Peyer's patch (tissue), 4 donors: ENCODE data around the gene FAM174B. TPM values are rescaled to one million over a fixed set of nuclear protein-coding genes. Genes with fewer than 3 reads are reported as not detected.

Experiments used
- DNase-seq, 3 donors: peaks; one replicate each; pipeline ENCODE4 v3.0.0-alpha.2; 2017 to 2019
- H3K27ac ChIP-seq, 4 donors: fragments of 200-600 bp; sonication (generic); one replicate each; pipeline ENCODE4 v1.5.1; 2016 to 2019
- H3K27me3 ChIP-seq, 2 donors: fragments of 200-600 bp; sonication (generic); one replicate each; pipeline ENCODE4 v1.5.1; 2019
- H3K36me3 ChIP-seq, 3 donors: fragments of 200-600 bp; sonication (generic); one replicate each; pipeline ENCODE4 v1.5.1; 2016 to 2019
- H3K4me1 ChIP-seq, 4 donors: fragments of 200-600 bp; sonication (generic); one replicate each; pipeline ENCODE4 v1.5.1; 2016 to 2019
- H3K4me3 ChIP-seq, 4 donors: fragments of 200-600 bp; sonication (generic); 1 replicate in 3 of 4; 2 replicates in 1 of 4; pipeline ENCODE4 v1.5.1; 2016 to 2019; ENCODE audit warnings: mild to moderate bottlenecking in 1 of 4
- H3K9me3 ChIP-seq, 4 donors: fragments of 200-600 bp; sonication (generic); one replicate each; pipeline ENCODE4 v1.5.1; 2016 to 2019; ENCODE audit warnings: mild to moderate bottlenecking in 1 of 4
- CTCF ChIP-seq, 6 experiments: fragments of 450-650 bp in 4 of 6; fragments of 200-600 bp in 2 of 6; sonication (generic) in 1 of 6; IDR thresholded peaks; one replicate each; pipeline ENCODE4 v1.5.1; 2017 to 2019; ENCODE audit warnings: antibody characterized with exemption in 6 of 6, mild to moderate bottlenecking in 3 of 6, moderate library complexity in 1 of 6
- POLR2A ChIP-seq, 2 donors: fragments of 450-650 bp; IDR thresholded peaks; one replicate each; pipeline ENCODE4 v1.5.1; 2017; ENCODE audit warnings: antibody characterized with exemption in 2 of 2, mild to moderate bottlenecking in 2 of 2, moderate library complexity in 2 of 2
- total RNA-seq, 4 donors: library from RNA; depleted of rRNA; stranded (reverse); fragments of >200 nt; gene quantifications; one replicate each; pipeline ENCODE4 v1.1.0, GENCODE V29; 2016

FAM174B gene
- total RNA-seq = 10 to 100 TPM in 2 of 4 donors, 1 to 10 TPM in 2; 9.0 to 14.0 (median 11.4) TPM

- Histone ChIP-seq H3K27ac (peak within 1 kb of the TSS; percentile 38 to 67 (median 50)), H3K9me3 (no peaks in the 10 kb centered on the region), H3K4me1 (peaks cover 0 to 7% (median 0%) of the 10 kb centered on the region in 4 donors), H3K36me3 (no peaks in the 10 kb centered on the region), H3K27me3 (no peaks in the 10 kb centered on the region), H3K4me3 (peak within 1 kb of the TSS; percentile 34 to 62 (median 53))
- peak in 2 of 3 donors; percentile 56 to 77 for DNase-seq
- TF ChIP-seq CTCF (IDR thresholded peaks at IDR 0.05) = no peak
- peak in 1 of 2 donors; percentile 6 for TF ChIP-seq POLR2A (IDR thresholded peaks at IDR 0.05)
Observed at GRCh38 chr15:92655178-92655995, at the start of gene FAM174B. Gene FAM174B (minus strand): TSS chr15:92655775.

GRCh38 chr15:92696096-92696495 is 40.5 kb upstream of the FAM174B start:
- TF ChIP-seq CTCF (IDR thresholded peaks at IDR 0.05) = no peak
- no peak for TF ChIP-seq POLR2A (IDR thresholded peaks at IDR 0.05)
- H3K9me3 ChIP-seq = peaks cover 0 to 3% (median 0%) of the 10 kb centered on the region in 4 donors

GRCh38 chr15:92693691-92694331 is 38.2 kb upstream of the FAM174B start:
- Histone ChIP-seq H3K27me3 (no peaks in the 10 kb centered on the region), H3K9me3 (peaks cover 0 to 1% (median 0%) of the 10 kb centered on the region in 4 donors), H3K4me3 (no peak overlapping the region), H3K27ac (no peak overlapping the region), H3K4me1 (no peaks in the 10 kb centered on the region), H3K36me3 (no peaks in the 10 kb centered on the region)
- TF ChIP-seq CTCF (IDR thresholded peaks at IDR 0.05) (peak in 1 of 6 experiments; percentile 5), POLR2A (IDR thresholded peaks at IDR 0.05) (no peak)
- no peak for DNase-seq

More at GRCh38 chr15:92696096-92696495, 40.5 kb upstream of the FAM174B start:
- Histone ChIP-seq H3K4me3 (no peak overlapping the region), H3K36me3 (no peaks in the 10 kb centered on the region), H3K27ac (no peak overlapping the region), H3K4me1 (no peaks in the 10 kb centered on the region), H3K27me3 (no peaks in the 10 kb centered on the region)
- DNase-seq = no peak

- Histone ChIP-seq H3K9me3 (peaks cover 0 to 3% (median 0%) of the 10 kb centered on the region in 4 donors), H3K4me1 (no peaks in the 10 kb centered on the region), H3K27ac (no peak overlapping the region), H3K27me3 (no peaks in the 10 kb centered on the region), H3K4me3 (no peak overlapping the region), H3K36me3 (no peaks in the 10 kb centered on the region)
- no peak for DNase-seq
- no peak for TF ChIP-seq POLR2A (IDR thresholded peaks at IDR 0.05)
- TF ChIP-seq CTCF (IDR thresholded peaks at IDR 0.05) = no peak
Observed at GRCh38 chr15:92690395-92690794, 34.8 kb upstream of the FAM174B start.

GRCh38 chr15:92687746-92688145 is 32.2 kb upstream of the FAM174B start:
- H3K27ac ChIP-seq = no peak overlapping the region

More at GRCh38 chr15:92687746-92688145, 32.2 kb upstream of the FAM174B start:
- no peaks in the 10 kb centered on the region for H3K36me3 ChIP-seq
- no peaks in the 10 kb centered on the region for H3K27me3 ChIP-seq
- no peak for DNase-seq
- no peak for TF ChIP-seq CTCF (IDR thresholded peaks at IDR 0.05)
- TF ChIP-seq POLR2A (IDR thresholded peaks at IDR 0.05) = no peak
- no peak overlapping the region for H3K4me3 ChIP-seq
- H3K4me1 ChIP-seq = no peaks in the 10 kb centered on the region
- H3K9me3 ChIP-seq = peaks cover 0 to 3% (median 0%) of the 10 kb centered on the region in 4 donors
